ENCODE results near the gene HEXA.

Gene HEXA

GRCh38 chr15:72318408-72318942, 57.3 kb downstream of the HEXA start:
- DNase-seq: peak; percentile 69

DNA sequence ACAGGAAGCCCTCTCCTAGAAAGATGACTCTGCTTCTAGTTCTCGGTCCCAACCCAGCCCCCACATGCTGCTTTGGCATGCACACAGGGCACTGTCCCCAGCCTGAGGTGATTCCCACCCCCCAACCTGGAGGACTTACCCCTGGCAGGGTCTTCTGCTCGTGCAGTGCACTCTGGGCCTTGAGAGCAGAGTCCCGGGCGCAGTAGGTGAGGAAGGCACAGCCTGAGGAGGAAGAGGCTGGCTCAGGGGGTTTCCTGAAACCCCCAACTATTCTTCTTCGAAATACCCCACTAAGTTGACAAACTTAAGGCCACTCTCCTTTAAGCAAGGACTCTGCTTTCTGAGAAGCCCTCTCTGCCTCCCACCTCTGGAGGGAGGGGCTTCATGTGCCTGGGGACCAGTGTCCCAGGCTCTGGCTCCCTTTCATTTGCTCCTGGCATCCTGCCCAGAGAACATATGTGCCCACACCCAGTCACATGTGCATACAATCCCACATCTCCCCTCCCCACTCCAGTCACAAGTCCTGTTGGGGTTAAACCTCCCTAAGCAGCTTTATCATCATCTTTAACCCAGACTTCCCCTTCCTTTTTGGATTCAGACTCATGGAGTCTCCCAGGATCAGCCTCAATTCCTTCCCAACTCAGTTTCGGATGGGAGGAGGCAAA, 60.0 kb downstream of the HEXA start:
- peak; percentile 99 for DNase-seq

DNA sequence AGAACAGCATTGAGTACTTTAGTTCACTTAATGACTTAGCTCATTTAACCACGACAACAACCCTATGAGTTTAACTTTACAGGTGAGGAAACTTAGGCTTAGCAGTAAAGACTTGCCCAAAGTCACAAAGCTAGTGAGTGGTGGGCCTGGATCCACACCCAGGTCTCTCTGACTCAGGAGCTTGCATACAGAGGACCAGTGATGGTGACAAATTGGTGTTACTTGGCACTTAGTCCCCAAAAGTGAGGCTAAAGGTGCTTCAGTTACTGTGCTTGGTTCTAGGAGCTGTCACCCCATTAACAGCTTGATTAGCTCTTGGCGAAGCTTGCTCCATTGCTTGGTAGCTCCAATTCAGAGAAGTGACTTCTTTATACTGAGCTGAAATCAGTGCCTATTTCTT, 61.9 kb downstream of the HEXA start:
- DNase-seq: no peak

DNA sequence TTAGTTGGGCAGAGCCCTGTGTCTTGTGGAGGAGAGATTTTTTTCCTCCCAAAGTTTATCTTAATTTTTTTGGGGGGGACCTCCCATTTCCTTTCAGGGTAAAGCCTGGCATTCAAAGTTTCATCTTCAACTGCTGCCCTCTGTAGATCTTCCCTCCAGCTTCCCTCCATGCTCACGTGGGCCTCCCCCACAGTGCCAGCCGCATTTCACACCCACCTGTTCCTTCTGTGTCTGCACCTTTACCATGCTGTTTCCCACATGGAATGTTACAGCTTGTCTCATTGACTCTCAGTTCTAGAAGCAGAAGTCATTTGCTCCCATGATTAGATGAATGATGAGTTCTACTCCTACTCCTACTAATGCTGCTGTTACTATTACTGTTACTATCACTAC, 62.4 kb downstream of the HEXA start:
- no peak for DNase-seq

- peak; percentile 86 for DNase-seq
Measured at GRCh38 chr15:72312605-72313447, 63.0 kb downstream of the HEXA start.

DNA sequence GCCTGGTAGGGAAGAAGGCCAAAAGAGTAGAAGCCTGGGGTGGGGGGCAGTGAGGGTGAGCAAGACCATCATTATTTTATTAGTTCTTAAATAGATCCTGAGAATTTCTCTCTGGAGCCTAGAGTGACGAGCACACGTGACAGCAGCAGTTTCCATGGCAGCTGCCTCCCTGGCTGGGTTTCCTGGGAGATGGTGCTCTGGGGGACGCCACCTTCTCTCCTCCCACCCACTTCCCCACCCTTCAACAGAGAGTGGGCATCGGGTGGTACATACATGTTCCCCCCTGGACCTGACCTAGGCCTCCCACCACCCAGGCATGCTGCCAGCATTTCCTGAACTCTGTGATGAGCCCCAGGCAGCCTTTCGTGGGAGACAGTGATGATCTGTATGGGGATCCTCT, 68.8 kb downstream of the HEXA start:
- DNase-seq: no peak

- DNase-seq: peak; percentile 10
Measured at GRCh38 chr15:72306211-72306785, 69.5 kb downstream of the HEXA start.

DNA sequence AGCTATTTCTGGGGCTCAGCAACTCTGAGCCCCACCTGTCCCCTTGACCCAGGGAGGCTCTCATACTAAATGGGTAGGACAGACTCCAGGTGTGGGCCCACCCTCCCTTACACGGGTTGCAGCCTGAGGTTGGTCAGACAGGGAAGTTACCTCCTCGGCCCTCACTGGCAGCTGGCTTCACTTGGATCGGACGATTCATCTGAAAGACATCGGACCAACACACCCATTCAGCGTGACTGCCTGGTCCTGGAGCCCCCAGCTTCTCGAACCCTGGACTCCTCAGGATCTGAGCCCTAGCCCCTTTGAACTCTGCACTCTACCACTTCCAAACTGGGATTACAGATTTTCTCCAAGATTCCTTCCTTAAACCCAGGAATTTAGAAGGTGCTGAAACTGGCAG, 71.2 kb downstream of the HEXA start:
- DNase-seq: no peak

- no peak for DNase-seq
Measured at GRCh38 chr15:72302955-72303354, 72.9 kb downstream of the HEXA start.

Measured in NCI-H82 (cell line).